Head of caudate nucleus (tissue), 42 donors: Measurements from ENCODE around the gene RBBP6.
A peak's percentile ranks its signal among the peaks of the same experiment; 100 is the strongest.
"Not testable (repeated sequence)": the region's sequence is repeated elsewhere in the genome, so short reads cannot be mapped to it uniquely, and the experiment has no call there.

Experiments
- DNase-seq, 42 donors: peaks; one replicate each; pipeline versions ENCODE4 v3.0.0 to v3.0.0-alpha.2; 2020 to 2021; ENCODE audit warnings: mixed read lengths in 7 of 42
- intact Hi-C: fragments of 100-400 bp; cut with DNase I; formaldehyde crosslinking; loops from one replicate; pipeline ENCODE4 v1.15.0; 2022

The RBBP6 gene

DNA sequence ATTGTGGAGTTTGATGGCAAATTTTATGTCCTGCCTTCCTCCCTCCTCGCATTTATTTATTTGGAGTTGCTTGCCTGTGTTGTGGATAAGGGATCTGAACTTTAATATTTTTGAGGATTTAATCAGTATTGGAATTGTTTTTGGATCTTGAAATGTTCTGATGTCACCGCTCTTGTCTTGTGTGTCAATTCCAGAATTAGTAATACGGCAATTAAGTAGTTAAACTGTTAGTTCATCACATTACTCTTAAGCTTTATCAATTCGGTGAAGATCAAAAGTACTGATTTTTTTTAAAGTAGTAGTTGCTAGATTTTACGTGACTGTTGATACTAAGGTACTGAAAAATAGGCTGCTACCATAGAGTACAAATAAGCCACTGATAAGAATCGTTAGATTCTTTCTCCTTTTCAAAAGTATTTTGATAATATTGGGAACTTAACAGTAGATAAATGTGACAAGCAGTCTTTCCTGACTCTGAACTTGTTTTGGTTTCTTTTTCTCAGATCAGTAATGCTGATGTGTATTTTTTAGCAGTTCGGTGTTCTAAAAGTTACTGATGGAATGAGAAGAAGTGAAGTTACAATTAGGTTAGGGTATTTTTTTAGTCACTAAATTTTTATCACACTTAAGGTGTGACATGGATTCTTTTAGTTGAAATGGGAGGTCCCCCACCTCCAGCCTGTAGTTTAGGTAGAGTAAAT is 2.0 kb downstream of the RBBP6 start:
- DNase-seq = no peak
- intact Hi-C loops = no loop called here

DNA sequence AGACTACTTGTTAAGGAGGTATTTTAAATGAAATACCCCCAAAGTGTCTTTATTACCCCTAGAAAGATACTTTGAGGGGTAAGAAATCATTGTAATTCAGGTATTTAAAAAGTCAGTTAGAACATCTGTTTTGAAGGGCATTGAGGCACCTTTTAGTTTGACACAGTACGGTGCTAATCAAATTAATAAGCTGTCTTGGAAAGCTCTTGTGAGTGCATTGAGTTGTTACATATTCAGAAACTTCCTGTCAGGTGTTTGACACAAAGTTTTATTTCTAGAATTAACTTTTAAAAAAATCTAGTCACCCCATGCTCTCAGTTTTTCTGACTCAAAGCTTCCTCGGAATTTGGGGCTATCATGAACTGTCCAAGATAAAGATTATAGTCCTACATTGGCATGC is 4.6 kb downstream of the RBBP6 start:
- no peak for DNase-seq
- intact Hi-C loops = no loop called here

DNA sequence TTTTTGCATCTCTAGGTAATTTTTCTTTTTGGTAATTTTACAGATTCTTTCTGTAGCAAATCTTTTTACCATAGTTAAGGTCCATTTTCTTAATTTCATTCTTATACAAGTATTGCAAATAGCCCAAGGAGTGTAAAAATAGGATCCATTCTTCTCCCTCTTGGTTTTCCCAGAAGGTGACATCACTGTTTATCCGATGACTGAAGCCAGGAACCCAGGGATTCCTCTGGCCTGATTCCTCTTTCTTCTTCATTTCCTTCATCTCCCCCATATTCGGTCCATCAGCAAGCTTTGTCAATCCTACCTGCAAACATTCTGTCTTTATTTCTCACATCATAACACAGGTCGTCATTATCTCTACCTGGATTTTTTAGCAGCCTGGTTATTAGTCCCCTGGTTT is 5.3 kb downstream of the RBBP6 start:
- no peak for DNase-seq
- intact Hi-C loops = no loop called here

GRCh38 chr16:24550295-24550694 is 10.9 kb downstream of the RBBP6 start:
- intact Hi-C loops = no loop called here
- DNase-seq = no peak

- DNase-seq = no peak
- intact Hi-C loops = no loop called here
These were observed 13.4 kb downstream of the RBBP6 start for GRCh38 chr16:24552705-24553246.

- DNase-seq = no peak
- intact Hi-C loops = no loop called here
These were observed 14.6 kb downstream of the RBBP6 start for GRCh38 chr16:24553983-24554382.

GRCh38 chr16:24555346-24555872 is 16.0 kb downstream of the RBBP6 start:
- intact Hi-C loops = no loop called here
- DNase-seq = no peak

GRCh38 chr16:24562811-24563210 is 23.4 kb downstream of the RBBP6 start:
- no peak for DNase-seq
- intact Hi-C loops = no loop called here

GRCh38 chr16:24568392-24568791 is 29.0 kb downstream of the RBBP6 start:
- intact Hi-C loops = no loop called here
- no peak for DNase-seq

GRCh38 chr16:24571096-24571495 is 31.7 kb downstream of the RBBP6 start:
- DNase-seq = no peak
- intact Hi-C loops = no loop called here

DNA sequence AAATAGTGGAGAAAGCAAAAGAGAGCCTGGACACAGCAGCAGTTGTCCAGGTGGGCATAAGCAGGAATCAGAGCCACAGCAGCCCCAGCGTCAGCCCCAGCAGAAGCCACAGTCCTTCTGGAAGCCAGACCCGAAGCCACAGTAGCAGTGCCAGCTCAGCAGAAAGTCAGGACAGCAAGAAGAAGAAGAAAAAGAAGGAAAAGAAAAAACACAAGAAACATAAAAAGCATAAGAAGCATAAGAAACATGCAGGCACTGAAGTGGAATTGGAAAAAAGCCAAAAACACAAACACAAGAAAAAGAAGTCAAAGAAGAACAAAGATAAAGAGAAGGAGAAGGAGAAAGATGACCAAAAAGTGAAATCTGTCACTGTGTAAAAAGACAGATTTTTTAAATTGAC is 32.7 kb downstream of the RBBP6 start:
- intact Hi-C loops = no loop called here
- DNase-seq = no peak

DNA sequence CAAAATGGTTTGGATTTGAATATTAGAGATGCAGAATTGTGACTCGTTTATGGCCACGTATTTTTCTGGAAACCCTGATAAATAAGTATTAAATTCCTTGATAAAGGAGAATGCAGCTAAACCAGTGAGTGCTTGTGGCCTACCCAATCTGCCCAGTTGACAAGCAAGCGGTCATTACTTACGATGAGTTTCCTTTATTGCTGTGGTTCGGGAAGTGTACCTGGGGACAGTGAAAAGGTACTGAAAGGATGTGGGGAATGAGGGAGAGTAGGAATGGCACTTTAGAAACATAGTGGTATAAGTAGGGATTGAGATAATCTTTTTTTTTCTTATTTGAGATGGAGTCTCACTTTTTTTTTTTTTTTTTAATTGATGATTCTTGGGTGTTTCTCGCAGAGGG is 33.8 kb downstream of the RBBP6 start:
- intact Hi-C loops = no loop called here

DNA sequence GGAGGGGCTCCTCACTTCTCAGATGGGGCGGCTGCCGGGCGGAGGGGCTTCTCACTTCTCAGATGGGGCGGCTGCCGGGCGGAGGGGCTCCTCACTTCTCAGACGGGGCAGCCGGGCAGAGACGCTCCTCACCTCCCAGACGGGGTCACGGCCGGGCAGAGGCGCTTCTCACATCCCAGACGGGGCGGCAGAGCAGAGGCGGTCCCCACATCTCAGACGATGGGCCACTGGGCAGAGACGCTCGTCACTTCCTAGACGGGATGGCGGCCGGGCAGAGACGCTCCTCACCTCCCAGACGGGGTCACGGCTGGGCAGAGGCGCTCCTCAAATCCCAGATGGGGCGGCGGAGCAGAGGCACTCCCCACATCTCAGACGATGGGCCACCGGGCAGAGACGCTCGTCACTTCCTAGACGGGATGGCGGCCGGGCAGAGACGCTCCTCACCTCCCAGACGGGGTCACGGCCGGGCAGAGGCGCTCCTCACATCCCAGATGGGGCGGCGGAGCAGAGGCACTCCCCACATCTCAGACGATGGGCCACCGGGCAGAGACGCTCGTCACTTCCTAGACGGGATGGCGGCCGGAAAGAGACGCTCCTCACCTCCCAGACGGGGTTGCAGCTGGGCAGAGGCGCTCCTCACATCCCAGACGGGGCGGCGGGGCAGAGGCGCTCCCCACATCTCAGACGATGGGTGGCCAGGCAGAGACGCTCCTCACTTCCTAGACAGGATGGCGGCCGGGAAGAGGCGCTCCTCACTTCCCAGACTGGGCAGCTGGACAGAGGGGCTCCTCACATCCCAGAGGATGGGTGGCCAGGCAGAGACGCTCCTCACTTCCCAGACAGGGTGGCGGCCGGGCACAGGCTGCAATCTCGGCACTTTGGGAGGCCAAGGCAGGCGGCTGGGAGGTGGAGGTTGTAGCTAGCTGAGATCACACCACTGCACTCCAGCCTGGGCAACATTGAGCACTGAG is 35.4 kb downstream of the RBBP6 start:
- DNase-seq, intact Hi-C loops: not testable (repeated sequence)

More for the DNA sequence above, 33.8 kb downstream of the RBBP6 start:
- DNase-seq = no peak

DNA sequence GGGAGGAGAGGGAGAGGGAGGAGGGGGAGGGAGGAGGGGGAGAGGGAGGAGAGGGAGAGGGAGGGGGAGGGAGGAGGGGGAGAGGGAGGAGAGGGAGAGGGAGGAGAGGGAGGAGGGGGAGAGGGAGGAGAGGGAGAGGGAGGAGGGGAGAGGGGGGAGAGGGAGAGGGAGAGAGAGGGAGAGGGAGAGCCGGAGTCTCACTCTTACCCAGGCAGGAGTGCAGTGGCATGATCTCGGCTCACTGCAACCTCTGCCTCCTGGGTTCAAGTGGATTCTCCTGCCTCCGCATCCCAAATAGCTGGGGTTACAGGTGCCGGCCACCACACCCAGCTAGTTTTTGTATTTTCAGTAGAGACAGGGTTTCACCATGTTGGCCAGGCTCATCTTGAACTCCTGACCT is 36.4 kb downstream of the RBBP6 start:
- DNase-seq, intact Hi-C loops: not testable (repeated sequence)

GRCh38 chr16:24577167-24577566 is 37.8 kb downstream of the RBBP6 start:
- DNase-seq = no peak
- intact Hi-C loops = no loop called here

DNA sequence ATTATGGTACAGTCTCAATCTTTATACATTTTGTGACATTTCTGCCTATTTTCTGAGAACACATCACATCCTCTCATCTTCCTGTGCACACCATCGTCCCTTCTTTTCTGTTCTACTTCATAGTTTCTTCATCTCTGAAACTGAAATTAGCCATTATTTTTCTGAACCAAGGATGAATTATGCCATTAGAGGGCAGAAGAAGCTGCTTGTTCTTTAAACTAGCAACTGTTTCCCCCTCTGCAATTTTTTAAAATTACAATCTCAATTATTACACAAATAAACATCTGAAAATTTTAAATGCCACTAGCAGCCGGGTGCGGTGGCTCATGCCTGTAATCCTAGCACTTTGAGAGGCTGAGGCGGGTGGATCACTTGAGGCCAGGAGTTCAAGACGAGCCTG is 41.3 kb downstream of the RBBP6 start:
- intact Hi-C loops = no loop called here
- no peak for DNase-seq

DNA sequence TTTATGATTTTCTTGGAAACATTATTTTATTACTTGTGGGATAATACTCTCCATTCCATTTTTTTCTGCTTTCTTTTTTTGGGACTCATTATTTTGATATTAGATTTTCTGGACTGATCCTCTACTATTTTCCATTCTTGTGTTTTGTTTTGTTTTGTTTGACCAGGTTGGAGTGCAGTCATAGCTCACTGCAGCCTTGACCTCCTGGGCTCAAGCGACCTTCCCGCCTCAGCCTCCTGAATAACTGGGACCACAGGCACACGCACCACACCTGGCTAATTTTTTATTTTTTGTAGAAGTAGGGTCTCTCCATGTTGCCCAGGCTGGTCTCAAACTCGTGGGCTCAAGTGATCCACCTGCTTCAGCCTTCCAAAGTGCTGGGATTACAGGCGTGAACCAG is 44.1 kb downstream of the RBBP6 start:
- no peak for DNase-seq
- intact Hi-C loops = no loop called here

- no peak for DNase-seq
- intact Hi-C loops = no loop called here
These were observed 50.6 kb downstream of the RBBP6 start for GRCh38 chr16:24589997-24590396.

DNA sequence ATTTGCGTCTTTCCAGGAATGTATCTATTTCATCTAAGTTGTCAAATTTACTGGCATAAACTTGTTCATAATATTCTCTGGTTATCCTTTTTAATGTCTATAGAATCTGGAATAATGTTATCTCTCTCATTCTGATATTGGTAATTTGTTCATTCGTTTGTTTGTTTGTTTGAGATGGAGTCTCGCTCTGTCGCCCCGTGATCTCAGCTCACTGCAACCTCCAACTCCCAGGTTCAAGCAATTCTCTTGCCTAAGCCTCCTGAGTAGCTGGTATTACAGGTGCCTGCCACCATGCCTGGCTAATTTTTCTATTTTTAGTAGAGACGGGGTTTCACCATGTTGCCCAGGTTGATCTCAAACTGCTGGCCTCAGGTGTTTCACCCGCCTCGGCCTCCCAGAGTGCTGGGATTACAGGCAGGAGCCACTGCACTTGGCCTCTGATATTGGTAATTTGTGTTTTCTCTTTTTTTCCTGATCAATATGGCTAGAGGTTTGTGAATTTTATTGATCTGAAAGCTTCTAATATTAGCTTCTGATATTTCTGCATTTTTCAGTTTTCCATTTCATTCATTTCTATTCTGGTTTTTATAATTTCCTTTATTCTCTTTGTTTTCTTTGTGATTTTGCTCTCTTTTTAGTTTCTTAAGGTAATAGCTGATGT is 59.5 kb downstream of the RBBP6 start:
- no peak for DNase-seq
- intact Hi-C loops = no loop called here

- peak in 1 of 42 donors; percentile 49 for DNase-seq
- intact Hi-C loops = no loop called here
These were observed 70.0 kb downstream of the RBBP6 start for GRCh38 chr16:24609417-24609739.
